HG03175 (cell line): ENCODE measurements around the gene TAS2R1.

ENCODE experiments used
- ATAC-seq: cut with Tn5 transposase; IDR thresholded peaks from one replicate; pipeline ENCODE4 v1.9.1; 2021; ENCODE audit warnings: mild to moderate bottlenecking, moderate library complexity; ENCODE audit not compliant: unreplicated experiment

Gene TAS2R1

DNA sequence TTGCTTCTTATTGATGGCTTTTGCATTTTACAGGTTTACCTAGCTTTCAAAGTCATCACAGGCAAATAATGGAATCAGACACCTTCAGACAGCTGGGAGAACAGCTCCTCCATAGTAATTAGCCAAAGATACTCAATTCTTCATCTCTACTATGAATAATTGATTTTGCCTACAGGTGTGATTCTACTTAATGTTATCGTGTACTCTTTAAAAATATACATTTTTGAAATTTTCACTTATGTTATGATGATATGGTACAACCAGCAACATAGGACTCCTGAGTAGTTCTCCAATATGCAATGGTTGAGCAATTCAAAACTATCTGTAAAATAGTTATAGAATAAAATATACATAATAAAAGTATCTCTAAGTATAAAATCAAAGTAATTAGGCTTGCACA is at the start of gene TAS2R1:
TSS of gene TAS2R1 (minus strand) at position 101 of the 400 bp plus-strand sequence. CDS start 319 bp downstream, outside the sequence.
- no peak for ATAC-seq

DNA sequence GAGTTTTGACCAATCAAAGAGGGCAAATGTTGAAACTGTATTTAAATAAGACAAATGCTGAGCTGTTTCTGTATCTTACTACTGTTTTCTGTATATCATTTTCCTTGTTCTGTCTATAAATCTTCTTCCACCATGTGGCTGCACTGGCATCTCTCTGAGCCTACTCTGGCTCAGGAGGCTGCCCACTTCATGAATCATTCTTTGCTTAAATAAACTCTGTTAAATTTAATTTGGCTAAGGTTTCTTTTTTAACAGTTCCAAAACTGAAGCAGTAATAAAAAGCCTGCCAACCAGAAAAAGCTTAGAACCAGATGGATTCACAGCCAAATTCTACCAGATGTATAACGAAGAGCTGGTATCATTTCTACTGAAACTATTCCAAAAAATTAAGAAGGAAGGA is 40.2 kb upstream of the TAS2R1 start:
- ATAC-seq = no peak

- no peak for ATAC-seq
Measured at GRCh38 chr5:9667906-9668305, 37.8 kb upstream of the TAS2R1 start.

DNA sequence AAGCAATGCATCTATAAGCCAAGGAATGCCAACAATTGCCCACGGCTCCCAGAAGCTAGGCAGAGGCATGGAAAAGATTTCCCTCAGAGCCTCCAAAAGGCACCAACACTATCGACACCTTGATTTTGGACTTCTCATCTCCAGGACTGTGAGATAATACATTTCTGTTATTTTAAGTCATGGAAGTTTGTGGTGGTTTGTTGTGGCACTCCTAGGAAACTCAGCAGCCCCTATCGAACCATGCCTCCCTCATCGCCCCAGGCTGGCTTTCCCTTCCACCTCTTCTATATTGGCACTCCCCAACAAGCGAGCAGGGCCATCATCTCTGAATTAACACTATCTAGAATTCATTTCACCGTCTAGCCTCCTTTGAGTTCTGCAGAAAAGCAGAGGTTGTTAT is 33.7 kb upstream of the TAS2R1 start:
- ATAC-seq = no peak

DNA sequence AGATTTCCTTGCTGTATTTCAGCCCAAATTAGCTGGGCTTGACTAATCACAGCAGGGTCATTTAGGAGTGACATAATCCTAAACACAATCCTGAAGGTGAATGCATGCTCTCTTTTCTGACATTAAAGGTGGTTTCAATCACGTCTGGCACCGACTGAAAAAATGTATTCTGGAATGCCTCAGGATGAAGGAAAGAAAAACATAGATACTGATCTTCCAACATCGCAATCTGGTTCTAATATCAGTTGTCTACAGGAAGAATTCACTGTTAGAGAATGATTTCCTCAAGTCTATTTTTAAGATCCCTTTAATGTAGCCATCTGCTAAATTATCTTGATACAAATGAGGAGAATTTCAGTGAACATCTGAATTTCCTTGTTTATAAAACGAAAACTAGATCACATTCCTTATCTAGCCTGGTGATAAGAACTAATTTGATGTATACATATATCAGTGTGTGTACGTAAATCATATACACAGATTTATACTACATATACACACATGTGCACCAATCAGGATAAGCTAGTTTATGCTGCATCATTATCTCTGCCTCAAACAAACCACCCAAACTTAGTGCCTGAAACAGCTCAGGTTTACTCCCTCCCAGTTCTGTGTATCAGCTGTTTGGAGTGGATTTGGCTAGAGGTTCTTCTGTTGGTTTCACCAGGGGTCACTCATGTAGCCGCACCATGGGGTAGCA is 31.3 kb upstream of the TAS2R1 start:
- ATAC-seq = no peak

DNA sequence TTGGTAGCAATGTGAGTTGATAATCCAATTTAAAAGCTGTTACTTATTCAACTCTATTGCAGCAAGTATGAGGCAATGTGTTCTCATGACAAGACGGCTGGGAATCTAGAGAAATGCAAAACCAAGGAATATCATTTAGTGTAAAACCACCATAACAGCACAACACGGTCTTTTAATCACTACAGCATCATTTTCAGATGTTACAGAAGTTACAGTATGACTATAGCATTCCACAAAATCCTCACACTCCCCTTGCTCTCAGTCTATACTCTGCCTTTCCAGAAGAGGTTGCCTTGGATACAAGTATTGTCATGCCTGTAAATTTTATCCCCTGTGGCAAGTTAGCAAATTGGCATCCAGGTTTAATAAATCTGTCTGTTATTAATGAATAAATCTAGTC is 28.6 kb upstream of the TAS2R1 start:
- no peak for ATAC-seq

GRCh38 chr5:9657819-9658218 is 27.7 kb upstream of the TAS2R1 start:
- ATAC-seq = no peak

GRCh38 chr5:9655641-9656040 is 25.5 kb upstream of the TAS2R1 start:
- ATAC-seq = no peak

DNA sequence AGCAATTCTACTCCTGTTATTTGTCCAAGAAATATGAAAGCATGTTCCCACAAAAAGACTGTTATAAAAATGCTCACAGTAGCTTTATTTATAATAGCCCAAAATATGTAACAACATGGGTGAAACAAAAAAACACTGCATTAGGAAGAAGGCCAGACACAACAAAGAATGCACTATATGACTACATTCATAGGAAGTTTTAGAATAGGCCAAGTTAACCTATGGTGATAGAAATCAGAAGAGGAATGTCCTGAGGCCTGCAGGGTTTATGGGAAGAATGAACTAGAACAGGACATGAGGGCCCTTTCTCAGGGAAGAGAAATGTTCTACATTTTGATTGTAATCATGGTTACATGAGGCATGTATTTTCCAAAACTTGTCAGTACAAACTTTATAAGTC is 24.7 kb upstream of the TAS2R1 start:
- ATAC-seq = no peak

DNA sequence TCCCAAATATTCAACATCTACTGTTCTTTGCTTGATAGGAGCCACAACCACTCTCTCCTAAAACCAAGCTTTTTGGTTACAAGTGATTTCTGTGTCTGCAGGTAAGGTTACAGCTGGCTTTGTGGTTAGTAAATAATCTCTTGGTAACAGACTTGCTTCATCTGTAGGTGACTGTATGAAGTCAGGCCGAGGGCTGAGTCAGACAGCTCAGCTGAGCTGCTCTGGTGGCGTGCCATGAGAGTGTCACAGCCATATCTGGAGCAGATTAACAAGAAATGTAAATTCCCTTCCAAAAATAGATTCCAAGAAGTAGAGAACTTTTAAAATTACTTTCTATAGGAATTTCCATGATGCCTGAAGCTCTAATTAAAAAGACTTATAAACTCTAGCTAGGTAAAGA is 23.7 kb upstream of the TAS2R1 start:
- peak; percentile 91 for ATAC-seq

GRCh38 chr5:9653061-9653460 is 22.9 kb upstream of the TAS2R1 start:
- ATAC-seq = no peak

GRCh38 chr5:9652295-9652694 is 22.1 kb upstream of the TAS2R1 start:
- no peak for ATAC-seq

- no peak for ATAC-seq
Measured at GRCh38 chr5:9646843-9647242, 16.7 kb upstream of the TAS2R1 start.

- no peak for ATAC-seq
Measured at GRCh38 chr5:9644630-9645029, 14.5 kb upstream of the TAS2R1 start.

DNA sequence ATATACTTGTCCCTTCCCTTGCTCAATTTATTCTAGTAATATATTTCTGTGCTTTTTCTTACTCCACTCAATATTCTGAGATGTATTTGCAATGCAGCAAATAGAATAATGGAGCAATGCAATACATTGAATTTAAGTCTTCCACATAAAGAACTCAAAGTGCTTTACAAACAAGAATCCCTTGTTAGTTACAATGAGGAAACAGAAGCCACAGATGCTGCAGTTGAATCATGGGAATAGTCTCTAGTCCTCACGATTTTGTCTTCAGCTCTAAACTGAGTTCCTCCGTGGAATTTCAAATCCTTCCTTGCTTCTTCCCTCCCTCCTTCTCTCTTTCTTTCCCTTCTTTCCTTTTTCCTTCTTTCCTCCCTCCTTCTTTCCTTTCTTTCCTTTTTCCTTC is 12.5 kb upstream of the TAS2R1 start:
- no peak for ATAC-seq

GRCh38 chr5:9641806-9642355 is 11.7 kb upstream of the TAS2R1 start:
- no peak for ATAC-seq

DNA sequence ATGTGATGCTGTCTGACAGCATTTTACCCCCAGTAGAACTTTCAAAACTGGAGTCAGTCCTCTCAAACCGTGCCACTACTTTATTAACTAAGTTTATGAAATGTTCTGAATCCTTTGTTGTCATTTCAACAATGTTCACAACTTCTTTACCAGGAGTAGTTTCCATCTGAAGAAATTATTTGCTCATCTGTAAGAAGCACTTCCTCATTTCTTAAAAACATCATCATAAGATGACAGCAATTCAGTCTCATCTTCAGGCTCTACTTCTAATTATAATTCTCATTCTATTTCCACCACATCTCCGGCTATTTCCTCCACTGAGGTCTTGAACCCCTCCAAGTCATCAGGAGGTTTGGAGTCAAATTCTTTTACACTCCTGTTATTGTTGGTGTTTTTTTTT is 2.3 kb upstream of the TAS2R1 start:
- ATAC-seq = no peak

DNA sequence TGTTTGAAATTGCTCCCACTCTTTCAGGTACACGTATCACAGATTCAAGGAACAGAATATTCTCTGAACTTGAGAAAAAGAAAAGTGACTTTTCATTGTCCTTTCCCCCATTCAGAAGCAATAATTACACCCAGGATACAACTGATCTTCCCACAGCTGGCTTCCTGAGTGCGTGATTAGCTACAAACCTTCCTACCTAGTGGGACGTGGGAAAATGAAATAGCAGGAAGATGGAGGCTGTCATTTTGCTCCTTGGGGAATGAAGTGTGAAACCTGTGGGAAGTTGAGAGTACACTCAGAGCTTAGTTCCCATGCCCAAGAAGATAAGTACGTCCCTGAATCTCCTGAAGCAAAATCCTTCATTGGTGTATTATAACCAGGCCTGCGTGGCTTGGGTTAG is 2.6 kb downstream of the TAS2R1 start:
- no peak for ATAC-seq

GRCh38 chr5:9626955-9627354 is 3.2 kb downstream of the TAS2R1 start:
- ATAC-seq = no peak

- ATAC-seq = no peak
Measured at GRCh38 chr5:9625731-9626130, 4.4 kb downstream of the TAS2R1 start.

DNA sequence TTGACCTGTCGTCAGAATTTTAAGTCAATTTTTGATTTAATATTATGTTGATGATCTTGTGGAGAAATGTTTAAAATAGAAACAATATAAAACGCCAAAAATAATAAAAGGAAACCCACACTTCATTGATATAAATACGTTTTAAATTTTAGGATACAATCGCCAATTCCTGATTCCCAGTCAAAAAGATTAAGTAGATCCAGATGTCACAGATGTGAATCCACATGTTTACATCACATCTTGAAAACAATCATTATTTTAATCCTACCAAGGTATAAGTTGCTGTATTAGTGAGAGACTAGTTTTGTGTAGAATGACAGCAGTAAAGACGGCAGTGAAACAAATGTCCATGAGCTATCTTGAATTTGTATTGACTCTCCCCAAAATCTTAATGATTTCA is 4.9 kb downstream of the TAS2R1 start:
- ATAC-seq = no peak

DNA sequence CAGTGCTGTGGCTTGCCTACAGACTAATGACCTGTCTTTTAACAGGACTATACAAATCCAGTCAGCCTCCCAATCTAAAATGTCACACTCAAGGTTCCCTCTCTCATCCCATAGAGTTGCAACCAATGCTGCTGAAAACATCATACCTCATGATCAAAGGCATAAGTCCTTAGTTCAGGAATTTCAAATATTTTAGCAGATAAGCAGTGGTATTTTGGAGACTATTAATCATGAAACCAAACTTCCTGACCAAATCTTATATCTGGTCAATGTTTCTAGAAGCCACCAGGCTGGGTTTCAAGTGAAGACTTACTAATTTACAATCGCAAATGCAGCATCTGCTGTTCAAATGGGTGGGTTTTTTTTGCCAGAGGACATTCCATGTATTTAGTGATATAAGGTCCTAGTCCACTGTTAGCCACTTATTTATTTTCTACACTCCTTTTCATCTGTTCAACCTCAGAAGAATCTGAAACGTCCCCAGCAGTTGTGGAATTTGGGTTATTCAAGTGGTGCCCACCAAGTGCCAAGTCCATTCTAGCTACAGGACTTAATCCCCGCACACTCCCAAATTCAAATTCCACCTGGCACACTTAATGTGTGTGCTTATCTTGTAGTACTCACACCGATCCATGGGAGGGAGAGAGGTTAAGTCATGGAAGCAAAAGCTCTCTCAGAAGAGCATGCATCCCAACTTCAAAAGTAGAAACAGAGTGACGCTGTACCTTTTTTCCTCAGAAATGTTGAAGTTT is 5.8 kb downstream of the TAS2R1 start:
- ATAC-seq = no peak
